RCC 7860 (cell line): ENCODE results near the gene OR2V2.
"Not testable (repeated sequence)": the region's sequence is repeated elsewhere in the genome, so short reads cannot be mapped to it uniquely, and the experiment has no call there.

Experiments used
- DNase-seq: peaks from one replicate; pipeline ENCODE4 v3.0.0-alpha.2; 2015; ENCODE audit warnings: low spot score
- FAIRE-seq: peaks from 2 replicates; lab custom pipeline; 2012; peaks lifted over from hg19 to GRCh38; lab: Jason Lieb, UNC

The OR2V2 gene

DNA sequence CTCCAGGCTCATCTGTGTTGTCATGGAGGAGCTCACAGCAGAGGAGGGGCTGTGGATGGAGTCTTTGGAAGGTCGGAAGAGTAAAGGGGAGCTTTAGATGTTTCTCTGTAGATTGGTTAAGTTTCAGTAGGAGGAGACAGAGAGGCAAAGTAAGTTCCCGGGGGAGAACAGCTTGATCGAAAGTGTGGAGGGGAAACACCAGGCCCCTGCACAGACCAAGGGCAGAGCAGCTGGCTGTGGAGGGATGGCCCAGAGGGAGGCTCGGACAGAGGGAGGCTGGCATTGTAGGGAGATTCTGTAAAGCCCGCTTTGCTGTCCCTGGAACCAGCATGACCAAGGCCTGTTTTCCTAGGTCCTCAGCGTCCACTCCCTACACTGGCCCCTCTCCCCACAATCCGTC lies 5.3 kb upstream of the OR2V2 start:
- DNase-seq, result no peak
- FAIRE-seq, result no peak

GRCh38 chr5:181145133-181145532 lies 2.3 kb upstream of the OR2V2 start:
- FAIRE-seq (no peak), DNase-seq (no peak)

DNA sequence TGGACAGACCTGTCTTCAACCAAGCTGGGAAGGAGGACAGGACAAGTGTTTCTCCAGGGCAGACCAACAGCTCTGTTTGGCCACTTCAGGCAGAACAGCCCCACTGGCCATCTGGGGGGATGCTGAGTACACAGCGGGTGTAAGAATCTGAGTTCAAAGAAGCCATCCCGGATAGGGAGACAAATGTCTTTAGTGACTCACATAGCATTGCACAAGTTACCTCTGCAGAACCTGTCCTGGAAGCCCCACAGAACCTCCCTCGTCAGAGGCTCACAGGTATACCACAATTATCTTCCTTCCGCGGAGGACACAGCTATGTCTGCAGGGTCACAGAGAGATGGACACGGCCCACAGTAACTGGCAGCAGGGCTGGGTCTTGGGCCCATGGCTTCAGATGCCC lies 2.0 kb downstream of the OR2V2 start:
- DNase-seq (no peak), FAIRE-seq (no peak)

DNA sequence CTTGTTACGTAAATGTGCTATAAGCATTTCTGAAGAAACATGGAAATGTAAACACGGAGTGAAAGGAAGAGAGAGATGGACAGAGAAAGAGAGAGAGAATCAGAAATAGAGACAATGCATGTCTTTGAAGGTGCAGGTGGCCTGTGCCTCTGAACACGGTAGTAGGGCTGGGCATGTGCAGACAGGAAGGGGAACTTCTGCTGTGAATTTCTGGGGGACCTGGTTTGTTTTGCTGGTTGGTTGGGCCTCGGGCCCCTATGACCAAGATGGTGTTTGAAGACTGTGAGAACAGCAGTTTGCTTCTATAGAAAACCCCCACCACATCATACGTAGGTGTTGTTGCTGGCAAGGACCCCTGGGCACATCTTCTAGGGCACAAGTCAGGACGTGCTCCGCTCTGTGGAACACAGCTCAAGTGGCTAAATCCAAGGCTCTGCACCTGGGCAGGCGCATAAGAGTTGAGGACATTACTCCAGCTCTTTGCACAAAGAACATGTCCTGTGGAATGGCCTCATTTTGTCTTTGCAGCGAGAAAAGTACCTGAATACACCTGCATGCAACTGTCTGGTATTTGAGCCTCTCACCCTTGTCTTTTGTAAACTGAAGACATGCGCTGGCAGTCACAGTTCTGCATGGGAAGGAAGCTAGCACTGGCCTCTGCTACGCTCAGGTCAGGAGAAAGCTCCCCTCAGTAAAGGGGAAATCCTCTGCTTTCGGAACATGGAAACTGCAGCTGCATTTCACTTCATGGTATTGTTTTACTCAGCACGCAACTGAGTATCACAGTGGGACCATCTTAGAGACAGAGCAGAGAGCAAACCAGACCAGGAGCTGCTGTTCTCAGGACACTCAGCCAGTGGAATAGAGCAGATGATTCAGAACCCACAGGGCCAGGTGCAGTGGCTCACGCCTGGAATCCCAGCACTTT lies 2.7 kb downstream of the OR2V2 start:
- no peak for DNase-seq
- FAIRE-seq, result no peak

- DNase-seq (no peak), FAIRE-seq (no peak)
Observed at GRCh38 chr5:181151146-181151545, 3.8 kb downstream of the OR2V2 start.

DNA sequence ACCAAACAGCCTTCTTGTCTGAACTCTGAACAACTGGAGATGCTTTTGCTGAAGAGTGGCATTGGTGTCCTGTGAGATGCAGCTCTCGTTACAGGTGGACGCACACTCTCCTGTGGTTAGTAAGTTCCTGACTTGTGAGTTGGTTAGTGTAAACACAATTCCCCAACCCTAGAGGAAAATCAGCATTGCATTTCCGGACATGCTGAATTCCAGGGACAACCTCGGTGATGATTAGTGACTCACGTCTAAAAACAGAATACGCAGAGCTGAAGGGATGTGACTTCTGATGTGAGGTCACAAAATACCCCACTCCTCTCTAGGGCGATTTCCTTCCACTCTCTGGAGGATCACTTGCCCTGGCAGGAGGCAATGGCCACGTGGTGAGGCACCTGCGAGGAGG lies 5.0 kb downstream of the OR2V2 start:
- DNase-seq (peak; percentile 71), FAIRE-seq (peak; percentile 56)

DNA sequence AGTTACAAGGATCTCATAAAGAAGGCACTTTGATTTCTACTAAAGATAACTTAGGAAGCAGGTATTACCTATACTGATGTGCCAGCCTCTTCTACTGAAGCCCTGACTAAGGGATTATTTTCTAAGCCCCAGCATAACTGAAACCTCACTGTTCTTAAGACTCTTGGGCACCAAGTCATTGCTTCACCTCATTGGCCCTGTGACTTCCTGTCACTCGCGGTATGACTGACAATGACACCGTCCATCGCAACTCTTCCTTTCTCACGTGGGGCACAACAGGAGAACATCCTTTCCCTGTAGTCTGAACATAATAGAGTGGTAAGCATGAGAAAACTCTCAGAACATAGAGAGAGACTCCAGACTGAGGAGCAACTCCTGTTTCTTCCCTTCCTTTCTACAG lies 6.4 kb downstream of the OR2V2 start:
- no peak for DNase-seq
- FAIRE-seq, result no peak

GRCh38 chr5:181156758-181157157 lies 9.4 kb downstream of the OR2V2 start:
- DNase-seq (no peak), FAIRE-seq (no peak)

- FAIRE-seq (no peak), DNase-seq (no peak)
Observed at GRCh38 chr5:181158869-181159268, 11.5 kb downstream of the OR2V2 start.

DNA sequence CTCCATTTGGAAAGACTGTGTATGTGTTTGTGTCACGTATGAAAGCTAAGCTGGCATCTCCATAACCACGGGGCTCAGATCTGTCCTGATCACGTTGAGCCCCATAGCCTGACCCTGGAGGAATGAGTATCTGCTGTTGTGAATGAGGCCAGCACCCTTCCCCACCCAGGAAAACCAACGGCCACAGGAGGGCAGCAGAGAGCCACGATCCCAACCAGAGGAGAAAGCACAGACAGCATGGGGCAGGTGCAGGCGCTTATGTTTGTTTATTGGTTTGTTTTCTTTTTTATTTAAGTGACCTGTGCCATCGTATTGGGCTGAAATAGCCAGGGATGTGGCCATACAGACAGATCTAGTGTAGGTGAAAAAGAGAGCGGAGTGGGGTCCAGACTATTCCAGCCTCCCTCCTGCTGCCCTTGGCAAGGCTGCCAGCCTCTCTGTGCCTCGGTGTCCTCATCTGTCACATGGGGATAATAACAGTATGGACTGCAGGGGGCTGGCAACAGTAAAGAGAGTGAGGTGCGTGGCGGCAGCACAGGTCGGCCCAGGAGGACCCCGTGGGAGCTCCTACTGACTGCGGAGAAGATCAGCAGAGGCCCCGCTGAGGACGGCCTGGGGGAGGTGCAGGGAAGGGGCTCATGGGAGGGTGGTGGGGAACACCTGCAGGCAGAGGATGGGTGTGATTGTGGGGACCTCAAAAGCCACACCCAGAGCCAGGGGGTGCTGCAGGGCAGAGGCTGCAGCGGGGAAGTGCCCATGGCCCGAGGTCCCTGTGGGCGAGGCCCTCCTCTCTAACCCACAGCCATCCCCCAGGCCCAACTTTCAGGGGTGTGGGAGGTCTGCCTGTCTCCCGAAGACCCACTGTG lies 12.1 kb downstream of the OR2V2 start:
- FAIRE-seq (peak; percentile 55), DNase-seq (peak; percentile 61)

GRCh38 chr5:181160152-181160754 lies 12.9 kb downstream of the OR2V2 start:
- DNase-seq (no peak), FAIRE-seq (no peak)

DNA sequence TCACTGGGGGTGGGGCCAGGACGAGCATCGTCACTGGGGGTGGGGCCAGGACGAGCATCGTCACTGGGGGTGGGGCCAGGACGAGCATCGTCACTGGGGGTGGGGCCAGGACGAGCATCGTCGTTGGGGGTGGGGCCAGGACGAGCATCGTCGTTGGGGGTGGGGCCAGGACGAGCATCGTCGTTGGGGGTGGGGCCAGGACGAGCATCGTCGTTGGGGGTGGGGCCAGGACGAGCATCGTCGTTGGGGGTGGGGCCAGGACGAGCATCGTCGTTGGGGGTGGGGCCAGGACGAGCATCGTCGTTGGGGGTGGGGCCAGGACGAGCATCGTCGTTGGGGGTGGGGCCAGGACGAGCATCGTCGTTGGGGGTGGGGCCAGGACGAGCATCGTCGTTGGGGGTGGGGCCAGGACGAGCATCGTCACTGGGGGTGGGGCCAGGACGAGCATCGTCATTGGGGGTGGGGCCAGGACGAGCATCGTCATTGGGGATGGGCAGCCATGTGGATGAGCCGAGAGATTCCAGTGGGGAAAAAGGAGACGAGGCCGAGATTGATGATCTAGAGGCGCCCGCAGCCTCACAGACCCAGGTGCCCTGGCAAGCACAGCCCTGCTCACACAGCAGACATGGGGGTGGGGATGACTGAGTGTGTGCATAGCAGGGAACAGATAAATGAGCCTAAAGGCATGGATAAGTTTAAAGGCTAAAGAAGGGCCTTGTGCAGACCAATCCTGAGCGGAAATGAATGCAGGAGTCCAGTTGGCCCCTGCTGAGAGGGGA lies 13.6 kb downstream of the OR2V2 start:
- DNase-seq, FAIRE-seq: not testable (repeated sequence)

DNA sequence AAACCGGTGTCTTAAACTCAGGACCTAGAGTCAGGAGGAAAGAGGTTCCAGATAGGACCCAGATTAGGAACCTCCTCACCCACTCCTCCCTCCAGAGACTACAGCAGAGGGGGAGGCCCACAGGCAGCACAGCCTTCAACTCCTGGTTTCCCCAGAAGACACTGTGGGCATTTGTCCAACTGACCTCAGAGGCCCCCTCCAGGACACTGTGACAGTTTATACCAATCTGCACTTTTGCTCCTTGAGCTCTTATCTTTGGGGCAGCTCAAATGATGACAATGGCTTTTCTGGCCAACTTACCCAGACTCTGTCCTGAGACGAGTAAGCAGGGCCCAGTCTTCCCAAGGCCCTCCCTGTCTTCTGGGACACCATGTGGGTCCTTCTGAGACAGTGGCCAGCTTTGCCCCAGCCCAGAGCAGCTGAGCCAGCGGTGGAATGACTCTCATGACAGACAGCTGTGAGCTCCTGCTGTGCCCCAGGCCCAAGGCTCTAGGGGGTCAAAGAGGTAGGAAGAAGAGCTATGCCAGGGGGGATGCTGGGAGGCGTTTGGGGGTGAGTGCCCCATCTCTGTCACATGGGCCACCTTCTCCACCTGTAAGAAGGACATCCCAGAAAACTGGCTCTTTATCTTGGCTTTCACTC lies 14.3 kb downstream of the OR2V2 start:
- FAIRE-seq, result no peak
- DNase-seq, result no peak

DNA sequence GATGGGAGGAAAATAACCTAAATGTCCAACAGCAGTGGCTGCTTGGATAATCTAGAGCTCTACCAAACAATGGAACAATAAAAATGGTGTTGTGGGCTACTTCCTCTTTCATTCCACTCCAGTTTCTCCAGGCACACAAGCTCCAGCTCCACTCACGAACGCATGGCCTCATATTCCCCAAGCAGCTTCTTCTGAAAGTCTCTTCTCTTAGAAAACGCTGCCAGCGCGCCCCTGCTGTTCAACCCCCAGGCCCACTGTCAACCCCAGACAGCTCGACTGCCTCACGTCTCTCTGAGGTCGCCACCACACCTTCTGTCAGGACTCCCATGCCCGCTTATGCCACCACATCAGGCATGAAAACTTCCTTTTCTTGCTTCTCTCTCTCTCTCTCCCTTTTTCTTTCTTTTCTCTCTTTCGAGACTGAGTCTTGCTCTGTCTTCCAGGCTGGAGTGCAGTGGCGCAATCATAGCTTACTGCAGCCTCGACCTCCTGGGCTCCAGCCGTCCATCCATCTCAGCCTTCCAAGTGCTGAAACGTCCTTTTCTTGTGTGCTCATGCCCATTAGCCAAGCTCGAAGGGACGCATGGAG lies 16.2 kb downstream of the OR2V2 start:
- DNase-seq (no peak), FAIRE-seq (no peak)

GRCh38 chr5:181164076-181164952 lies 16.9 kb downstream of the OR2V2 start:
- FAIRE-seq, result no peak
- peak; percentile 23 for DNase-seq

GRCh38 chr5:181166812-181167733 lies 19.7 kb downstream of the OR2V2 start:
- FAIRE-seq (no peak), DNase-seq (no peak)

- DNase-seq (no peak), FAIRE-seq (no peak)
Observed at GRCh38 chr5:181167814-181168488, 20.6 kb downstream of the OR2V2 start.
